ENCODE data around the gene RABGEF1.

GRCh38 chr7:66739477-66739876 lies 1.1 kb upstream of the RABGEF1 start:
- TF ChIP-seq ZNF274 (IDR thresholded peaks at IDR 0.05; ENCODE audit: low read depth, low read length) (no peak), YY1 (IDR thresholded peaks at IDR 0.05; ENCODE audit: insufficient read depth, insufficient read length) (no peak), SUZ12 (IDR thresholded peaks at IDR 0.05; ENCODE audit: extremely low read depth, insufficient read depth, insufficient read length) (no peak)
